ENCODE data around the gene PLCH1.

GRCh38 chr3:155453512-155453911 lies 291.4 kb downstream of the PLCH1 start:
- TF ChIP-seq CTCF (IDR thresholded peaks at IDR 0.05): no peak
- TF ChIP-seq POLR2A (IDR thresholded peaks at IDR 0.05): no peak
